HS-27A (cell line): ENCODE results near the gene ZFP36L2.
"Not testable (repeated sequence)": the region's sequence is repeated elsewhere in the genome, so short reads cannot be mapped to it uniquely, and the experiment has no call there.

Experiments
- DNase-seq: peaks from one replicate; pipeline ENCODE4 v3.0.0-alpha.2; 2012; ENCODE audit warnings: low read depth, missing footprints

ZFP36L2 gene

DNA sequence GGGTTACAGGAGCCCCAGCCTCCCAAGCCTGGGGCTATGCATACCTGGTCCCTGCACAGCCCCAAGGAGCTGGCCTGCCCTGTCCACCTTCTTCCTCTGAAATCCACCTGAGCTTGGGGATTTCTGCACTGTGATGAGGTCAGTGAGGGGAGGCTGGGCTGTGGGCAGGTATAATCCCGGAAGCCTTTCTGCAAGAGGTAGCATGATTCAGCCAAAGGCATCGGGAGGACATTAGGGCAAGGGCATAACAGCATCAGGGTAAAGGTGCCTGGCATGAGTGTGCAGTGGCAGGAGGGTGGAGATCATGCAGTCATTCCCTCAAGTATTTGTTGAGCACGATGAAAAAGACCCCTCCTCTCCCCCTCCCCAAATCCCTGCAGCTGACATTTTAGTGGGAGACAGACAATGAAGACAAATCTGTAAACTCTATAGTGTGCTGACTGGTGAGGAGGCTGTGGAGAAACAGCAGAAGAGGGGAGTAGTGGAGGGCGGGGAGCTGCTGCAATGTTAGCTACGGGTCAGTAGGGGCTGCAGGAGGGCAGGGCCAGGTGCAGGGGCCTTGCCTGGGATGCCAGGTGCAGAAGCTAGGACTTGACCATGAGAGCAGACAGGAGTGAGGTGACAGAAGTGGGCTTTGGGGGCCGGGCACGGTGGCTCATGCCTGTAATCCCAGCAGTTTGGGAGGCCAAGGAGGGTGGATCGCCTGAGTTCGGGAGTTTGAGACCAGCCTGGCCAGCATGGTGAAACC is 18.7 kb downstream of the ZFP36L2 start:
- DNase-seq = no peak

DNA sequence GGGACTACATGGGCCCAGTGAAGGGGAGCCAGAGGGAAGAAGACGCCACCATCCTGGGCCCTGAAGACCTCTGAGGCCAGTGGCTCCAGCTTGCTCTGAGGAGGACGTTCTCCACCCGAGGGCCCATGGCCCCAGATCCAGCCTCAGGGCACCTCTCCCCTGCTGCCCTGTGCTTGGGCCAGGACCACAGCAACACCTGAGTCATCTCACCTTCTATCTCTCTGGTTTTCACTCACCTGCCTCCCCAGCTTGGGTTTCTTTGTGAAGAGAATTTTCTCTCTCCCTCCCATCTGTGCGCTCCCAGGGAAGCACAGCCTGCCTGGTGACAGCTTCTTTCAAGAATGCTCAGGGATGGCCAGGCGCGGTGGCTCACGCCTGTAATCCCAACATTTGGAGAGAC is 19.8 kb downstream of the ZFP36L2 start:
- no peak for DNase-seq

DNA sequence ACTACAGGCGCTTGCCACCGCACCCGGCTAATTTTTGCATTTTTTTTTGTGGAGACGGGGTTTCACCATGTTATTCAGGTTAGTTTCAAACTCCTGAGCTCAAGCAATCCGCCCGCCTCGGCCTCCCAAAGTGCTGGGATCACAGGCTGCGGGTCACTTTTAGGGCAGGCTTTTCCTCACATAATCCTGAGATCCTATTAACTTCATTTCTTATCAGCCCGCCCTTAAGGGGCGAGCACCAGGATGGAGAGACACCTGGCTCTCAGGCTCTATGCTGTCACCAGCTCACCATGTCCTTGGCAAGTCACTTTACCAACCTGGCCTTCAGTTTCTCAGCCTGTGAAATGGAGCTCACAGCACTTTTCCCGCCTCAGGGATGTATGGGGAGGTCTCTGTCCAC is 23.0 kb downstream of the ZFP36L2 start:
- no peak for DNase-seq

DNA sequence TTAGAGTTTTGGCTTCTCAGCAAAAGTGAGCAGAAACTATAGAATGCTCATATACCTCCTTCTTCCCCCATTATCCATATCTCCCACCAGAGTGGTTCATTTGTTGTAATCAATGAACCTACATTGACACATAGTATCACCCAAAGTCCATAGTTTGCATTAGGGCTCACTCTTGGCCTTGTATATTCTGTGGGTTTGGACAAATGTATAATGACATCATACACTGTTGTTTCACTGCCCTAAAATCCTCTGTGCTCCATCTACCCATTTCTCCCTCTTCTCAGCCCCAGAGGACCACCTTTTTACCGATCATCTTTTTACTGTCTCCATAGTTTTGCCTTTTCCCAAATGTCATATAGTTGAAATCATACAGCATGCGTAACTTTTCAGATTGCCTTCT is 24.1 kb downstream of the ZFP36L2 start:
- no peak for DNase-seq

DNA sequence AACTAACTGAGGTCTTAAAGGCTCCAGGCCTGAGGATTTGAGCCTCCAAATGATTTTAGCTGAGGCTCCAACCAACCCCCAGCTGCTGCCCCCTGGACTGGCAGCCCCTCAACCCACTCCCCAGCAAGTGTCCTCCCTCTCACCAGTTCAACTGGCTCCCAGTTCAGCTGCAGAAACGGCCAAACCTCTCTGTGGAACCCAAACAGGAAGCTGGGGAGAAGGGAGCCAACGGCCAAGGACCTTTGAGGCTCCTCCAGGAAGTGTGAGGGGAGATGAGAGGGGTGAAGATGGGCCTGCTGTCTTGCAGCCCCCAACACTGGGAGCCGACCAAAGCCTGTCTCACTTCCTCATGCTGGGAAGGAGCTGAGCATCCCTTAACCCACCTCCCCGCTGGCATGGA is 24.9 kb downstream of the ZFP36L2 start:
- no peak for DNase-seq

DNA sequence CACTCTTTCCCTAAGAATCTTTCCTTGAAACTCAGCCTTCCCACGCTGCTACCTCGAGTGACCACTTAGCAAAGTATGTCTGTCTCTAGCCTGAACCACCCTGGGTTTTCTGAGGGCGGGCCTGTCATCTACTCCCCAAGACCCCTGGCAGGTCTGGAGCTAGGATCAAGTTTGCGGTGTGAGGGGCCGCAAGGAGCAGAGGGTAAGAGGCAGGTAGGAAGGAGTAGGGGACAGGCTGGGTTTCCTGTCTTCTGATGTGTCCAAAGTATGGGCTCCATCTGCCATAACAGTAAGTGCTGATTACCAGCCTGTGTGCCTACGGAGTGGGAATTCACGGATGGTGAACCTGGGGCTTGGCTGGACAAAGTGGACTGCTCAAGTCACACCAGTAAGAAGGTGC is 25.4 kb downstream of the ZFP36L2 start:
- DNase-seq = no peak

DNA sequence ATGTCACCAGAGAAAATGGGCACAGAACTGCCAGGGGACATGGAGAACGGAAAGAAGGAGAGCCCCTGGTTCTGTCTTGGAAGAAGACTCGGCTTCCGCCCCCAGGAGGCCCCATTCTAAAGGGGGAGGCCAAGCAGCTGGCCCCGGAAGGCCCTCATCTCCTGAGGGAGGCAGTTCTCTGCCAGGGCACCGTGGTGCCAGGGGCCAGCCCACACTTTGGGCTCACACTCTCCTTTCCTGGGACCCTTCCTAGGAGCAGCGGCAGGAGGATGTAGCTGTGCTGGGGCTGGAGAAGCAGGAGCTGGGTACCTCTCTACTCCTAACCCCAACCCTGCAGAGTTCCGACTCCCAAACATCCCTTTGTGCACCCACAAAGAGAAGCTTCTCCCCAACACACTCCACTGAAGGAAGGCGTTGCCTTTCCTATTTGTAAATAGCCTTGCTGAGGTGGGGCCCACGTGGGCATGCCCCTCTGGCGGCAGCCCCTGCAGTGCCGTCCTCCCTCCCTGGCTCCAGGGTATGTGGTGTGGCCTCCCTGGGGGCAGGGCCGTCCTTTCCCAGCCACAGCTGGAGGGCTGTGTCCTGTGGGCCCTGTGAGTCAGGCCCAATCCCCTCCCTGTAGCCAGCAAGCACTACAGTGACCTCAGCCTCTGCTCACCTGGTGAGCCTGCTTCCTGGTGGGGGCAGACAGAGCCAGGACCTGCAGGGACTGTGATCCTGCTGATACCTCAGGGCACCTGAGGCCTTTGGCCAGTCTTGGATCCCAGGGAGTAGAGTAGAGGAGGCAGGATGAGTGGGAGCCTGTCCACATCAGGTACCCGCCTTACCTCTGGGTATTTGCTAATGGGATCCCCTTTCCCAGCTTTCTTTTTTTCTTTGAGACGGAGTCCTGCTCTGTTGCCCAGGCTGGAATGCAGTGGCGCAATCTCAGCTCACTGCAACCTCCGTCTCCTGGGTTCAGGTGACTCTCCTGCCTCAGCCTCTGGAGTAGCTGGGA is 26.6 kb downstream of the ZFP36L2 start:
- no peak for DNase-seq

DNA sequence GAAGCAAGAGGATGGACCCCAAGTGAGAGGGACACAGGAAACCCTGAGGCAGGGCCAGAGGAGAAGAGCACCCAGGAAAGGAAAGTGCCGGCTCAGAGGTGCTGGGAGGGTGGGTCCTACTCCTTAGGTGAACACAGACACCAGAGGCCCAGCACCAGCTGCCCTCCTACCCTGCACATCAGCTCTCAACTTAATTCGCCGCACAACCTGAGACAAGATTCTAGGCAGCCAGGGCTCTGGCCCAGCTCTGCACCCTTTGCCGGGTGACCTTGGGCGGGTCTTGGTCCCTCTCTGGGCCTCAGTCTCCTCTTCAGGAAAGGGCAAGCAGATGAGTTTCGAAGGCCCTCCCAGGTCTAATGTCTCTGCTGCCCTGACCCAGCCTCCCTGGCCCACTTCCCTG is 28.1 kb downstream of the ZFP36L2 start:
- no peak for DNase-seq

DNA sequence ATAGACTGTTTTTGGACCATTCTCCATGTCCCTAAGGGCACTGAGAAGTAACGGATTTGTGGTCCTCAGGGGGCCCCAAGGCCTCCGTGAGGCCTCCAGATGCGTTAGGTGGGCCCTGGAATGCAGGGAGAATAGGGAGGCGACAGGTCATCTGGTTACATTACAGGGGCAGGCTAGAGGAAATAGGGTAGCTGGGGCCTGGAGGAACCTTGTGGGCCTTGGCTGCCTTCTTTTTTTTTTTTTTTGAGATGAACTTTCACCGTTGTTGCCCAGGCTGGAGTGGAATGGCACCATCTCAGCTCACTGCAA is 28.9 kb downstream of the ZFP36L2 start:
- DNase-seq = no peak

DNA sequence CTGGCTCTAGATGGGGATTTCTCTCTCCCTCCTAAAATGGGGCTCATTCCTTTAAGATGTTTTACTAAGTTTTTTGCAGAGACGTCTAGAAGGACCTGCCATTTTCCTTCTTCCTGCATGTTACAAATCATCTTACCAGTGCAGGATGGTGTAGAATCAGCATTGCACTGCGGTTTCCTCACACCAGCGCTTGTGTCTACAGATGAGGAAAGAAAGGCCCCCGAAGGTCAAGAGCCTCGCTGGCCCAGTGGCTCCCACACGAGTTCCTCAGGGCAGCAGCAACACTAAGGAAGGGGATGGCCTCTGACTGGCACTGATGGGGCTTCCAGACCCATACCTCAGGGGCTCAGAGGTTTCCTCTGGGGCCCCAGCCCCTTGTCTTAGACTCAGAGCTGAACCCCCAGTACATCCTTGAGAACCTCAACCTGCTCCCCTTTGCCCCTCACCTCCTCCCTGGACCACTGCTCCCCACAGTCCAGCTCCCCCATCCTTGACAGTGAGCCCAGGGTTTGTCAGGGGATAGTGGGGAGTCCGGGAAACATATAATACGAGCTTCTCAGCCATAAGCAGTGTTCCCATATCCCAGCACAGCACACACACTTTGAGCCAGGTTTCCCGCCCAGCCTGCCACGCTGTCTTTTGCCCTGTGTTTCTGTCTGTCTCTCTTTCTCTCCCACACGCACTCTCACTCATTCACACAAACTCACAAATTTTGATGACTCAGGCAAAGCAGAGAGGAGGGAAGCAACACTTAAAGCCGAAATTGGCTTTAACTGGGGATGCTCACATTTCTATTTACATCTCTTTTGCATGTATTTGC is 29.4 kb downstream of the ZFP36L2 start:
- no peak for DNase-seq

DNA sequence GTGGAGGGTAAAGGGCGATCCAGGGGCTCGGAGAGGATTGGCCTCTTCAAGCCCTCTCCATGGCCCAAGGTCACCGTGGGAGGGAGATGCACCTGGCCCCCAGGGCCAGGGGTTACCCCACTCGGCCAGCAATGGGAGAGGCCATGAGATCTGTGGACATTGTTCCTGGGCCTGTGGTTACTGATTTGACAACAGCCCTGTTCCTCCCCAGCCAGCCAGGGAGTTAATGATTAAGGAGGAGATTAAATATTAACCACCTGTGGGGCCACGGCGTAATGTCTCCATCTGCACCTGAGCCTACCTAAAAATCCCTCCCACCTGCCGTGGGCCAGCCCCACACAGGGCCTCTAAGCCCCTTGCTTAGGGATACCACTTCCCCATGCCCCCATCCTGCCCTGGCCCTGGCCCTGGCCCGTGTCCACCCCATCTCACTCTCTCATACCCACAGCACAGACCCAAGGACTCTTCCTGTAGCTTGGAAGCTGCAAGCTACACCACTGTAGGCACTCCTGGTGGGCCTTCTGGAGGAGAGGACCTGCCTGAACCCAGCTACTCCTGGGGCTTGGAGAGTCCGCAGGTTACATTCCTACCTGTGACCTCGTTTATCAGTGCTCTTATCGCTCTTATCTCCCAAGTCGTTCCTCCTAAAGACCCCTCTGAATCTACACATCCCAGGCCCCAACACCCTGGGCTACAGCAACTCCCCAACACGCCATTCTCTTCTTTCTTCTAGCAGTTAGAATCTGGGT is 32.1 kb downstream of the ZFP36L2 start:
- no peak for DNase-seq

DNA sequence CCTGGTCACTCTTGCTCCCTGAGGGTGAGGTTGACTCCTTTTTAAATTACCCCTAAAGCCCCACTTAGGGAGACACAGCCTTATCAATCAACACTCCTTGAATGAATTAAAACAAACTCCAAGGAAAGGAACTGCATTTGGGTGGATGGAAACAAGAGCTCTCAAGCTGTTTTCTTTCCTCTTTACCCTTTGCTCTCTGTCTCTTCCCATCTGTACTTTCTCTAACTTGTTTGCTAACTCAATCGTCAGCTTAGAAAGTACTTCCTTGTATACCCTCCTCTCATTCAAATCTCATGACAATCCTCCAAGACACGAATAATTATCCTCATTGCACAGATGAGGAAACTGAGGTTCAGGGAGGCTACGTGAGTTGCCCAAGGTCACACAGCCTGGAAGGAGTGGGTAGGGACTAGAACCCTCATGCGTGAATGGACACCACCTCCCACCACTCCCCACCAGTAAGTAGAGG is 32.7 kb downstream of the ZFP36L2 start:
- no peak for DNase-seq

DNA sequence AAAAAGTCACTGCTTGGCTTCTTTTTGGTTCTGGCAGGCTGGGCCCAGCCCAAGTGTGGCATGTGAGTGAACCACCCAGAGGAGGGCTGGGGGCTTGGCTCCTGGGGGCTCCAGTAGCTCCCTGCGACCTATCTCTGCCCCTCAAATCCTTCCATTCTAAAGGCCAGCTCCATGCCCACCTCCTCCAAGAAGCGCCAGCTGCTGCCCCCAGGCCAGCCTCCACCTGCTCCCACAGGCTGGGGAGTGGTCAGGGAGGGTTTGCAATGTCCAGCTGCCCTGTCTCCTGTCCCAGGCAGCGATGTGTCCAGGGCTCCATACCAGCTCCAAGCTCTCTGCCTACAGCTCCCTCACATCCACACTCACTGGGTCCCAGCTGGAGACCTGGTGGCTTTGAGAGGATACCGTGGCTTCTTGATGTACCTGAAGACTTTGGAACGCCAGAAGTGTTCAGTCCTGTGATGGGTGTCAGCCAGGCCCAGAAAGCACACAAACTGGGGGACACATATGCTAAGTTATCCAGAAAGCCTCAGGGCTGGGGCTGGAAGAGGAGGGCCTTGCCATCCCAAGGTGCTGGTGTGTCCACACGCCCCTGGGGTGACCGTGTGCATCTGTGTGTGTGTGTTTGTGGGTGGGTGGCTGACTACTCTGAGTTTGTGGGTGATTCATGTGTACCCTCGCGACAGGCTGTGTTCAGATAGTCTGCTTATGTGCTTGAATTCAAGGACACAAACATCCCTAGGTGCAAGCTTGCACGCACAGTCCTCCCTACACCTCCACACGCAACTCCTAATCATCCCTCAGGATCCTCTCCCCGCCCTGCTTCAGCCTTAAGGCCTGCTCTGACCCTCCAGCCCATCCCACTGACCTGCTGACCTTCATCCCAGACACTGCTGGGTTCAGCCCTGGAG is 33.4 kb downstream of the ZFP36L2 start:
- no peak for DNase-seq

DNA sequence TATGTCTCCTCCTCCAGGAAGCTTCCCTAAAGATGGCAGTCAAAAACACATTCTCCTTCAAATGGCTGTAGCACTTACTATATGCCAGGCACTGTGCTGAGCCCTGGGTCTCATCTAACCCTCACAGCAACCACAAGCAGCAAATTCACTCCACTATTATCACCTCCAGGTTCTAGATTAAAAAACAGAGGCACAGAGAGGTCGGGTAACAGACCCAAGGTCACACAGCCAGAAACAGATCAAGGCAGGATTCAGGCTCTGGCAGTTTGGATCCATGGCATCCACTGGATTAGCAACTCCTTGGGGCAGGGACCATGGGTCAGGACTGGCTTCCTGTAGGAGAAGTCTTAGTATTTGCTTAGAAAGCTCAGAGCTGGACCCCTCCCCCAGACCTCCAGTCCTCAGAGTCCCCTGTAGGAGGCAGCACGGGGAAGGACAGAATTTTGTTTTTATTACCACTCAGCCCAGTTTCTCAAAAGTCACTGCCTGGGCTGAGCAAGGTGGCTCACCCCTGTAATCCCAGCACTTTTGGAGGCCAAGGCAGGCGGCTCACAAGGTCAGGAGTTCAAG is 34.4 kb downstream of the ZFP36L2 start:
- DNase-seq = no peak

DNA sequence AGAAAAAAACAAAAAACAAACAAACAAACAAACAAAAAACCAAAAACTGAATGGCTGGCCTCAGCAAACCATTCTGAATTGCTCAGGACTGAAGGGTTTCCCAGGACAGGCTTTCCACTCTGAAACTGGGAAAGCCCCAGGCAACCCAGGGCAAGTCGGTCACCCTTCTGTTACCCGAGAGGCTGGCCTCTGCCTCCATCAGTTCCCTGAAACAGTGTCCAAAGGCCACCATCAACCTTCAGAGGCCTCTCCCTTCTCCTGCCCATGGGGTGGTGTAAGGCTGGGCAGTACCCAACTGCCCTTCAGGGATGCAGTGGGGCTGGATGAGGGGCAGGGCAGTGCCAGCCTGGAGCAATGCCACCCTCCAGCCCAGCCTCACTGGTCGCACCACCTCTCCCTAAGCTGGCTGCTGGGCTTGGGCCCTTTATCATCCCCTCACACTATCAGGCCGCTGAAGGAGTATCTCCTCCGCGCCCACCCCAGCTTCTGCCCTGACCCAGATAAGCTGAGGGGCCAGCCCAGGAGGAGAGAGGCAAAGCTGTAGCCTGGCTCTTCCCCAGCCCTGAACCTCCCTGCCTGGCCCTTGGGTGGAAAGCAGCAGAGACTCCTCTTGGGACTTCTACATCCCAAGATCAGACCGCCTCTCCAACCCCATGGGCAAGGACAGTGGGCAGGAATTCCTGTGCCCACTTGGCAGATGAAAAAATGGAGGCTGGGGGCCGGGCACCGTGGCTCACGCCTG is 35.9 kb downstream of the ZFP36L2 start:
- DNase-seq = no peak

DNA sequence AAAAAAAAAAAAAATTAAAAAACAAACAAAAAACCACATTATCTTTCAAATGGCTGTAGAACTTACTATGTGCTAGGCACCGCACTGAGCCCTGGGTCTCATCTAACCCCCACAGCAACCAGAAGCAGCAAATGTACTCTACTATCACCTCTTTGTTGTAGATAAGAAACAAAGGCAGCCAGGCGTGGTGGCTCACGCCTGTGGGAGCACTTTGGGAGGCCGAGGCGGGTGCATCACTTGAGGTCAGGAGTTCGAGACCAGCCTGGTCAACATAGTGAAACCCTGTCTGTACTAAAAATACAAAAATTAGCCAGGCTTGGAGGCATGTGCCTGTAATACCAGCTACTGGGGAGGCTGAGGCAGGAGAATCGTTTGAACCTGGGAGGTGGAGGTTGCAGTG is 36.5 kb downstream of the ZFP36L2 start:
- DNase-seq = not testable (repeated sequence)

DNA sequence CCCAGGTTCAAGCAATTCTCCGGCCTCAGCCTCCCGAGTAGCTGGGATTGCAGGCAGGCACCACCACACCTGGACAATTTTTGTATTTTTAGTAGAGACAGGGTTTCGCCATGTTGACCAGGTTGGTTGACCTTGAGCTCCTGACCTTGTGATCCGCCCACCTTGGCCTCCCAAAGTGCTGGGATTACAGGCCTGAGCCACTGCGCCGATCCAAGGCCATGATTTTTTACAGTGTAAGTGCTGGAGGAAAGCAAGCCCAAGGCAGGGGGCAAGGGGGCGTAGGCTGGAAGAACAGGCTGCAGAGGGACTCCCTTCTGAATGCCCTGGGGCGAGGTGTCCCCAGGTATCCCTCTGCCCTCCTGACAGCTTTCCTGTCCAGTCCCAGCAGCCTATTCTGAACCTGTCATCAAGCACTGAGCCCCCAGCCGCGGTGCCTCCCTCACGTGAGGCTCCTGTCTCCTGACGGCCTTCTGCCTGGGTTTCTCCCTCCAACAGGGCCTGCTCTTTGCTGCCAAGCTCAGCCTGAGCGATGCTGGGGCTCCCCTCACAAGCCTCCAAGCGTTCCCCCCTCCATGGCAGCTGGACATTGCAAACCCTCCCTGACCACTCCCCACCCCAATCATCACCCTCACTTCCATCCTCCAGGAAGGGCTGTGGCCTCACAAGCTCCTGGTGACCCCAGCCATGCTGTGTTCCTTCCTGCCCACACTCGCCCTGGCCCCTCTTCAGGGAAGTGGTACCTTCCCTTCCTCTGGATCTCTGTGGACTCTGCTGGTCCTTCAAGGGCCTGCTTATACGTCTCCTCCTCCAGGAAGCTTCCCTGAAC is 37.6 kb downstream of the ZFP36L2 start:
- DNase-seq = no peak

DNA sequence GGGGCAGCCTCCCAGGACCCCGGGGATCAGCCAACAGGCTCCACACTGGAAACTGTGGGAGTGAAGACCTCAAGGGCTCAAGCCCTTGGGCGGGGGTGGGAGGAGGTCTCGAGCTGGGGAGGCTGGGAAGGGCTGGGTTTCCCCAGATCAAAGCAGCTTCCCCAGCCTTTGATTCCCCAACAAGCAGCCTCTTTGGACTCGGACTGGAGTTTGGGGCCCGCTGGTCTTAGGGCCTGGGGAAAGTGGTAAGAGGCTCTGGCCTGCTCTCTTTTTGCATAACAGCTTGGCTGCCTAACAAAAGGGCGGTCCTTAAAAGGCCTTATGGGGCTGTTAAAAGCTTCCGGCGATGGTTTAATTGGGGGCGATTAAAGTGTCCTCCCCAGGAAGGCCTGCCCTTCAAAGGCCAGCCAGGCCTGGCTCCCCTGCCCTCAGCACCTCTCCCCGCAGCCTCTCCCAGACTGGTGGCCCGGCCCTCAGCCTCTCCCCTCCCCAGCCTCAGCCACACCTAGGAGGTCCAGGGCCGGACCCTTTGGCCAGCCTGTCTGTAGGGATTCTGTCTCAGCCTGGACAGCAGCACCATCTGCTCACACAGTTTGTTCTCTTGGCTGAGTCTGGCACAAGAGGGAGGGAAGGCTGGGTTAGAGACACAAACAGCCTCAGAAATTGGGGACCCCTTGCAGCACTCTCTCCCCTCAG is 39.6 kb downstream of the ZFP36L2 start:
- no peak for DNase-seq
